GM21619 (cell line): ENCODE data around the gene JMJD6.
"Not testable (repeated sequence)": the region's sequence is repeated elsewhere in the genome, so short reads cannot be mapped to it uniquely, and the experiment has no call there.

Experiments
- ATAC-seq: cut with Tn5 transposase; IDR thresholded peaks from one replicate; pipeline ENCODE4 v1.9.1; 2021; ENCODE audit not compliant: unreplicated experiment

Gene JMJD6

GRCh38 chr17:76718516-76718915 is 7.9 kb downstream of the JMJD6 start:
- no peak for ATAC-seq

DNA sequence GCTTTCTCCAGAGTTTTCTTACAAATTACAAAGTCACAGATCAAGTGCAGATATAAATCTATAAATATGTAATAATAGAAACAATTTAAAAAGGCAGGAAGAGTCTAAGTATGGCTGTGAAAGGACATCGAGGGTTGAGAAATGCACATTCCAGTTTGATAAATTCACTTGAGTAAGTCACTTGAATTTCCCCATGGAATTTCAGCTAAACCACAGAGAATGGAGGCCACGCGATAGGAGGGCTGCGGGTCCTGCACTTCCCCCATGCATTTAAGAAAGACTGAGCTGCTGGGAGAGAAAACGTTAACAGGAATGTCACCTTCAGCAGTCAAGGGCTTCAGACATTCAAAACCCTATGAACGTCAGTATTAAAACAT is 9.6 kb downstream of the JMJD6 start:
- no peak for ATAC-seq

- ATAC-seq: no peak
Measured at GRCh38 chr17:76716146-76716838, 10.1 kb downstream of the JMJD6 start.

DNA sequence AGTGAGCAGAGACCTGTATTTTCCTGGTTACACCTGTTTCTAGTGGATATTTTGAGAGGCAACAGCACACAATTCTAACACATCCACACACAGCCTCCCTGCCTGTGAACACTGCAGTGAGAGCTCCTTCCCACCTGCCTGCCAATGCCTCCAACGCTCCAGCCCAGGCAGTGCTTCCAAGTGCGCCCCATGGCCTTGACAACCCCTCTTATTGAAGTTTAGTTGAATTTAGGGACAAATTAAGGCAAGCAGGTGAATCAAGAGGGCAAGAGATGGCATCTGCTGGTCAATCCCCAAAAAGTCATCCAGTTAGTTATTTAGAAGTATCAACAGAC is 10.9 kb downstream of the JMJD6 start:
- ATAC-seq: no peak

- ATAC-seq: no peak
Measured at GRCh38 chr17:76714822-76715495, 11.4 kb downstream of the JMJD6 start.

DNA sequence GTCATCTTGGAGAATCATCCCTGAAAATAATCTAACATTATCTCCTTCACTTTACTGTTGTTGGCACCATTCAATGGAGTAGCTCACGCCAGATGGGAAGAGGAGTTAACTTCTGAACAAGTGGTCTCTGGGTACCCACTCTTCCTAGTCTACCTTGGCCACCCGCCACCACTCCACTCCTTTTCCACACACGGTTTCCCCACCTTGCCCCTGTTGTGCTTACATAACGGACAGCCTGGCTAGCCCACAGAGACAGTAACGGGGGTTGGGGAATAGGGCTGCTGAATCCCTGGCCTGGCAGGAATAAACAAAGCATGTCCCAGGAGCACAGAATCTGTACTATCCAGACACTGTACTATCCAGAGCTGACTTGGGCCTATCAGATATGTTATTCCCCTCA is 12.1 kb downstream of the JMJD6 start:
- ATAC-seq: no peak

DNA sequence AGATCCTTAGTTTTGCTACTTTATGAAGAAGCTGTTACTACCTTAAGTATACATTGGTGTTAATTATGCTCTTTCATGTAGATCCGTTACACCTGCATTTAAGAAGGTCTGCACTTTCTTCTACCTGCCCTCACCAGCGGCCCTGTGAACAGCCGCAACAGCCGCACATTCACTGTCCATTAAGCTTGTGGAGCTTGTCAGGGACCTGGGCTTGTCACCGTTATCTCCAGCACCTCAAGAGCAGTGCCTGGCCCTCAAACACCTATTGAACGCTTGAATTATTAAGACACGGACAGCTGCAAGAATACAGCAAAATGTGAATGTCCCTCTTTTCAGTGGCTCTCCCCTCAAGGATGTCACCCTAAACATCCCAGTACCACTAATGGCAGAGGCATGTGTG is 12.6 kb downstream of the JMJD6 start:
- no peak for ATAC-seq

GRCh38 chr17:76712321-76712720 is 14.1 kb downstream of the JMJD6 start:
- ATAC-seq: not testable (repeated sequence)

DNA sequence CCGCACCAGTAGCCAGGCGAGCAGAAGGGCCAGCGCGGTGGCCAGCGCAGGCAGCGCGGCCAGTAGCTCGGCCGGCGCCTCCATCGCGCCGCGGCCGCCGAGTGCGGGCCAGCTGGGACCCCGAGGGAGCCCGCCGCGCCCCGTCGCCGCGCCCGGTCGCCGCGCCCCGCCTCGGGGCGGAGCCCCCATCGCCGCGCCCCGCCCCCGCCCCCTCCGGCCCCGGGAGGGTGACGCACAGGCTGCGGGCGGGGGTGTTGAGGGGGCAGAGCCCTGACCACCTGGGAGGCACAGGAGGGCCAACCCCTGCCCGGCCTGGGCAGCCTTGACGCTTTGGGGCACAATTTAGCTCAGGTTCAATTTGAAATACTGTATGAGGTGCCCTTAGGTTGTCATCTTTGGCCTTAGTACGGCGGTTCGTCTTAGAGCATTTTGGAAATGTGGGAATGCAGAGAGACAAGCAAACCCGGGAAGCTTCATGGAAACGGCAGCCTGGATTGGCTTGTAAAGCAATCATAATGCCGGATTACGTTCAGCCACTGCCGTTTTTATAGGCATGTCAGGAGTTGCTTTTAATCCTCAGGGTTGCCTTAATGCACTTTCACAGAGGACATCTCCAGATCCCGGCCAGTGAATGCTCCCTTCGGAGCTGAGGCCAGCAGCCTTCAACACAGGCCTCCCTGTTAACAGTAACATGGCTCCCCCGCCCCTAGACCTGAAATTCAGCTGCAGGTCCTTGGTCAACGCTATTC is 15.4 kb downstream of the JMJD6 start, which contains the start of gene MXRA7:
TSS of gene MXRA7 (minus strand) at position 103 of the 749 bp plus-strand sequence. CDS start at position 84, 19 bp downstream.
- ATAC-seq: no peak

DNA sequence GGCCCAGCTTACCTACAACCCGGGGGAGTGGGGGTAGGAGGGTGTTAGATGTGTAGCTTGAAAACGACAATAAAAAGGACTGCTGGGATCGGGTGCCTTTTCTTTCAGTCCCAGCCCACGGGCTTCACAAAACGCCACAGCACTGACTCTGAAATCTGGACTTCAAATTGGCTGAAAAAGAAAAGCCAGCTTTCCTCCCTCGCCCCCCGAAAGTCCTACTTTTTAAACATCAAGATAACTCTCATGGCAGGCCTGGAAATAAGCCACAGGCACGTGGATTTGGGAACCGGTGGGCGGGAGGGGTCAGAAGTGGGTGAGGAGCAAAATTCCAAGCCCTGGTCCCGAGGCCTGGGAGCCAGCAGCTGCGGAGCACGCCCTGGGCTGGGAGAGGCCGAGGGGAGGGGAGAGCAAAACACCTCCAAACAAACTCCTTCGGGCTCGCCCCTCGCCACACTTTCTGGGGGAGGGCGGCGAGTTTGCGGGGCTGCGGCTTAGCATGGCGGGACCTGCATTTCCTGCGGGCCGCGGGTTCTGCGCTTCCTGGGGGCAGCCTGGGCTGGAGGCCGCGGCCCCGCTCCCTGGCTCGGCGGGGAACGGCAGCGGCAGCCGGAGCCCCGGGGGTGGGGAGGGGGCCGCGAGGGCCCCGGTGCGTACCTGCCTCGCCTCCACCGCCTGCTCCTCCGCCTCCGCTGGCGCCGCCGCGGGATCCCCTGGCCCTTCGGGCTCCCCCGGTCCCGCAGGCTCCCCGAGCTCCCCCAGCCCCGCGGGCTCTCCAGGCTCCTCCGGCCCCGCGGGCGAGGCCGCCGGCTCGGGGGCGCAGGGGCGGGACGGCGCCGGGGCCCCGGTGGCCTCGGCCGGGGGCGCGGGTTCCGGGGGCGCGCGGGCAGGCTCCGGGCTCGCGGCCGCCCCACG is 16.2 kb downstream of the JMJD6 start:
- not testable (repeated sequence) for ATAC-seq

DNA sequence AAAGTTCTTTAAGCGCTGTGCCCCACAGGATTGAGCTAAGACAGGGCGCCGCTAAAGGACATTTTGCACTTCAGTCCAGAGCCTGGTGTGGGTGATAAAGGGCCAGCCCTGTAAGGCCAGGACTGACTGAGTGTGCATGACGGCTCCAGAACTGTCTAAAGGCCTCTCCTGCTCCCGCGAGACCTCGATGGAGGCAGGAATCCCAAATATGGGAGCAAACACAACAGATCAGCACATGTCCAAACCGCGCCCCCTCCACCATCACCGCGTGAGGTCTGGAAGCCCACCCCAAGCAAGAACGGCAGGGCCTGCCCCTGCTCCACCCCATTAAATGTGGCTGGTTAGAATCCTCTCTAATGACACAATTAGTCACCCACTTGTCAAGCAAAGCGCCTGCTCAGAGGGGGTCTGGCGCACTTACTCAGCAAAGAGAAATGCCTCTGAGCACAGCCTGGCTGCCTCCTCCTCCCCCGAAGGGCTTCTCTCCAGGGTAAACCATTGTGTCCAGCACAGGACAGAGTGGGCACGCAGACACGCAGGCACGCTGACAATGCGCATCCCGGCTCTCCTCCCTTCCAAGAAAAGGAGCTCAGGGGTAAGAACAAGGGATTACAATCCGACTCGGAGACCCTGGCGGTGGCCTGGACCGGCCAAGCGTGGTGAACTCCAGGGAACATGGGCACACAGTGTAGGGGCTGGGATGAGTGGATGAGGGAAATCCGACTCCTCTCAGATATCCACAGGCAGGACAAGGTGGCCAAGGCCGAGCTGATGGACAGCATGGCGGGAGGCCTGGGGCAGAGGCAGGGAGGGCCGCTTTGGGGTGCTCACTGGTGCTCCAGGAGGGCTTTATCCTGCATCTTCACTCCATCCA is 17.1 kb downstream of the JMJD6 start:
- ATAC-seq: no peak

GRCh38 chr17:76707985-76708807 is 18.2 kb downstream of the JMJD6 start:
- ATAC-seq: no peak

GRCh38 chr17:76706817-76707216 is 19.6 kb downstream of the JMJD6 start:
- no peak for ATAC-seq

GRCh38 chr17:76704805-76705204 is 21.6 kb downstream of the JMJD6 start:
- no peak for ATAC-seq

- ATAC-seq: no peak
Measured at GRCh38 chr17:76702941-76703637, 23.3 kb downstream of the JMJD6 start.

- ATAC-seq: no peak
Measured at GRCh38 chr17:76702076-76702475, 24.3 kb downstream of the JMJD6 start.

DNA sequence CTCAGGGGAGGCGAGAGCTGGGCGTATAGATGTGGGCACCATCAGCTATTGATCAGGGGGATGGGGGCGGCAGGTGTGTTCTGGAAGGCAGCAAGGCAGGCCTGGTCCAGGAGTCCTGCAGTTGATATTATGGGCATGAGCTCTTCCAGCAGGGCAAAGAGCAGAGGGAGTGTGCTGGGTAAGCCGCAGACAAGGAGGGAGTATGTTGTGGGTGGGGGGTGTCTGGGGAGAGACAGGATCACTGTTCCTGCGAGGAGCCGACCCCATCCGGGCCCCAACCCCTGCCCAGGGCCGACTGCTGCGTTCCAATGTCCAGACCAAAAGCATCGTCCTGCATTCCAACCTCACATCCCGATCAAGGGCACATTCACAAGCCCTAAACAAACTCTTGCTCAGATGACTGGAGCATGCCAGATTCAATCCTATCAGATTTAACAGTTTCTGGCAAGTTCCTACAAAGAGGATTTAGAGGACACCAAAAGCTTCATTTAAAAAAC is 24.9 kb downstream of the JMJD6 start:
- no peak for ATAC-seq
